GM23338 (cell line): ENCODE measurements around the gene USP16.
"Not testable (repeated sequence)": the region's sequence is repeated elsewhere in the genome, so short reads cannot be mapped to it uniquely, and the experiment has no call there.

Experiments
- CREB1 ChIP-seq: fragments of 250-450 bp; sonication (Bioruptor Pico); IDR thresholded peaks from 2 replicates; pipeline ENCODE4 v1.5.0; 2020; ENCODE audit warnings: low read depth, mild to moderate bottlenecking, moderate library complexity
- ETS1 ChIP-seq: IDR thresholded peaks from 2 replicates; pipeline ENCODE4 v1.6.1; 2016; ENCODE audit warnings: antibody characterized with exemption
- EZH2 ChIP-seq: fragments of 200-600 bp; sonication (generic); IDR thresholded peaks from one replicate; pipeline ENCODE4 v1.8.0; 2017; ENCODE audit warnings: antibody characterized with exemption, mild to moderate bottlenecking, low read depth; ENCODE audit not compliant: unreplicated experiment
- EZH2phosphoT487 ChIP-seq: fragments of 200-600 bp; sonication (generic); IDR thresholded peaks from one replicate; pipeline ENCODE4 v1.8.1; 2018; ENCODE audit warnings: antibody characterized with exemption; ENCODE audit not compliant: unreplicated experiment
- POLR2AphosphoS5 ChIP-seq: IDR thresholded peaks from 2 replicates; pipeline ENCODE4 v1.6.1; 2016; ENCODE audit warnings: antibody characterized with exemption, low read depth
- ZNF114 ChIP-seq: fragments of 250-450 bp; sonication (Bioruptor Pico); IDR thresholded peaks from 2 replicates; pipeline ENCODE4 v1.5.0; 2020; ENCODE audit warnings: mild to moderate bottlenecking, moderate library complexity
- TF ChIP-seq, protein P1 (sequence below): IDR thresholded peaks from one replicate; pipeline ENCODE4 v1.6.1; 2018; ENCODE audit warnings: antibody characterized with exemption; ENCODE audit not compliant: unreplicated experiment
- TF ChIP-seq, protein P2 (sequence below), 2 experiments: fragments of 200-600 bp in 1 of 2; sonication (generic) in 1 of 2; conservative IDR thresholded peaks; 2 replicates each; pipeline versions ENCODE4 v1.5.1 to v1.6.1; 2016 to 2017; ENCODE audit warnings: antibody characterized with exemption in 2 of 2, low read depth in 2 of 2, mild to moderate bottlenecking in 2 of 2, moderate library complexity in 1 of 2

GRCh38 chr21:29011236-29011635, 13.2 kb upstream of the USP16 start:
- TF ChIP-seq, protein P1, sequence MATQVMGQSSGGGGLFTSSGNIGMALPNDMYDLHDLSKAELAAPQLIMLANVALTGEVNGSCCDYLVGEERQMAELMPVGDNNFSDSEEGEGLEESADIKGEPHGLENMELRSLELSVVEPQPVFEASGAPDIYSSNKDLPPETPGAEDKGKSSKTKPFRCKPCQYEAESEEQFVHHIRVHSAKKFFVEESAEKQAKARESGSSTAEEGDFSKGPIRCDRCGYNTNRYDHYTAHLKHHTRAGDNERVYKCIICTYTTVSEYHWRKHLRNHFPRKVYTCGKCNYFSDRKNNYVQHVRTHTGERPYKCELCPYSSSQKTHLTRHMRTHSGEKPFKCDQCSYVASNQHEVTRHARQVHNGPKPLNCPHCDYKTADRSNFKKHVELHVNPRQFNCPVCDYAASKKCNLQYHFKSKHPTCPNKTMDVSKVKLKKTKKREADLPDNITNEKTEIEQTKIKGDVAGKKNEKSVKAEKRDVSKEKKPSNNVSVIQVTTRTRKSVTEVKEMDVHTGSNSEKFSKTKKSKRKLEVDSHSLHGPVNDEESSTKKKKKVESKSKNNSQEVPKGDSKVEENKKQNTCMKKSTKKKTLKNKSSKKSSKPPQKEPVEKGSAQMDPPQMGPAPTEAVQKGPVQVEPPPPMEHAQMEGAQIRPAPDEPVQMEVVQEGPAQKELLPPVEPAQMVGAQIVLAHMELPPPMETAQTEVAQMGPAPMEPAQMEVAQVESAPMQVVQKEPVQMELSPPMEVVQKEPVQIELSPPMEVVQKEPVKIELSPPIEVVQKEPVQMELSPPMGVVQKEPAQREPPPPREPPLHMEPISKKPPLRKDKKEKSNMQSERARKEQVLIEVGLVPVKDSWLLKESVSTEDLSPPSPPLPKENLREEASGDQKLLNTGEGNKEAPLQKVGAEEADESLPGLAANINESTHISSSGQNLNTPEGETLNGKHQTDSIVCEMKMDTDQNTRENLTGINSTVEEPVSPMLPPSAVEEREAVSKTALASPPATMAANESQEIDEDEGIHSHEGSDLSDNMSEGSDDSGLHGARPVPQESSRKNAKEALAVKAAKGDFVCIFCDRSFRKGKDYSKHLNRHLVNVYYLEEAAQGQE, result not testable (repeated sequence)
- TF ChIP-seq, protein P2, sequence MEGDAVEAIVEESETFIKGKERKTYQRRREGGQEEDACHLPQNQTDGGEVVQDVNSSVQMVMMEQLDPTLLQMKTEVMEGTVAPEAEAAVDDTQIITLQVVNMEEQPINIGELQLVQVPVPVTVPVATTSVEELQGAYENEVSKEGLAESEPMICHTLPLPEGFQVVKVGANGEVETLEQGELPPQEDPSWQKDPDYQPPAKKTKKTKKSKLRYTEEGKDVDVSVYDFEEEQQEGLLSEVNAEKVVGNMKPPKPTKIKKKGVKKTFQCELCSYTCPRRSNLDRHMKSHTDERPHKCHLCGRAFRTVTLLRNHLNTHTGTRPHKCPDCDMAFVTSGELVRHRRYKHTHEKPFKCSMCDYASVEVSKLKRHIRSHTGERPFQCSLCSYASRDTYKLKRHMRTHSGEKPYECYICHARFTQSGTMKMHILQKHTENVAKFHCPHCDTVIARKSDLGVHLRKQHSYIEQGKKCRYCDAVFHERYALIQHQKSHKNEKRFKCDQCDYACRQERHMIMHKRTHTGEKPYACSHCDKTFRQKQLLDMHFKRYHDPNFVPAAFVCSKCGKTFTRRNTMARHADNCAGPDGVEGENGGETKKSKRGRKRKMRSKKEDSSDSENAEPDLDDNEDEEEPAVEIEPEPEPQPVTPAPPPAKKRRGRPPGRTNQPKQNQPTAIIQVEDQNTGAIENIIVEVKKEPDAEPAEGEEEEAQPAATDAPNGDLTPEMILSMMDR (conservative IDR thresholded peaks at IDR 0.05; ENCODE audit: low read depth in 2 of 2), result not testable (repeated sequence)
- TF ChIP-seq POLR2AphosphoS5; ZNF114; EZH2phosphoT487; EZH2; ETS1; CREB1 (CRISPR knock-in tag): not testable (repeated sequence)
